A549 (cell line): ENCODE data around the gene HSPA4L. TPM values are rescaled to one million over a fixed set of nuclear protein-coding genes. Genes with fewer than 3 reads are reported as not detected.

Experiments used
- ATAC-seq, 2 experiments: fragments of 200-7000 bp in 1 of 2; fragments of >200 bp in 1 of 2; cut with Nextera tagmentation in 1 of 2; cut with Tn5 transposase in 1 of 2; 3 replicates each; pipeline versions ENCODE4 v1.8.0 to v1.9.1; 2018 to 2020; ENCODE audit warnings: mild to moderate bottlenecking in 1 of 2, moderate library complexity in 1 of 2
- CTCF ChIA-PET: fragments of 300-600 bp; sonication (Branson Sonifier 250); formaldehyde crosslinking; extraction: SDS; loops from one replicate; lab custom pipeline; 2021; ENCODE audit warnings: antibody characterized with exemption, inconsistent platforms; lab: Yijun Ruan, JAX
- POLR2A ChIA-PET: fragments of 350-600 bp; formaldehyde crosslinking; extraction: SDS; loops from one replicate; lab custom pipeline; 2021; ENCODE audit warnings: antibody characterized with exemption, inconsistent platforms; lab: Yijun Ruan, JAX
- DNase-seq, 2 experiments: peaks; one replicate each; pipeline versions ENCODE4 v3.0.0 to v3.0.0-alpha.2; 2011 to 2016; ENCODE audit warnings: low read depth in 1 of 2, low spot score in 1 of 2
- FAIRE-seq: peaks from 2 replicates; lab custom pipeline; 2011; peaks lifted over from hg19 to GRCh38; lab: Jason Lieb, UNC
- H3K27ac ChIP-seq, 2 experiments: fragments of >200 bp; sonication (Bioruptor Twin); formaldehyde crosslinking; 3 replicates each; pipeline ENCODE4 v1.5.1; 2016 to 2017
- H3K4me1 ChIP-seq: fragments of >200 bp; sonication (Bioruptor Twin); formaldehyde crosslinking; 3 replicates; pipeline ENCODE4 v1.6.1; 2016
- H3K4me2 ChIP-seq: fragments of >200 bp; sonication (Bioruptor Twin); formaldehyde crosslinking; 3 replicates; pipeline ENCODE4 v1.6.1; 2016
- H3K4me3 ChIP-seq: fragments of >200 bp; sonication (Bioruptor Twin); formaldehyde crosslinking; 3 replicates; pipeline ENCODE4 v1.5.1; 2016
- H3K9me3 ChIP-seq: fragments of >200 bp; sonication (Bioruptor Twin); formaldehyde crosslinking; 3 replicates; pipeline ENCODE4 v1.6.1; 2016
- ATOH8 ChIP-seq: fragments of 250-450 bp; sonication (Bioruptor Pico); IDR thresholded peaks from 2 replicates; pipeline ENCODE4 v1.5.0; 2020; ENCODE audit warnings: low read depth, mild to moderate bottlenecking, moderate library complexity
- BCL3 ChIP-seq: fragments of >200 bp; sonication (Bioruptor Twin); formaldehyde crosslinking; IDR thresholded peaks from 3 replicates; pipeline ENCODE4 v1.6.1; 2016
- CBX2 ChIP-seq: fragments of 200-600 bp; sonication (generic); IDR thresholded peaks from 2 replicates; pipeline ENCODE4 v1.6.1; 2016; ENCODE audit warnings: low read depth, mild to moderate bottlenecking, borderline replicate concordance
- CBX8 ChIP-seq: fragments of 200-600 bp; sonication (generic); IDR thresholded peaks from 2 replicates; pipeline ENCODE4 v1.6.1; 2016
- CHD2 ChIP-seq: fragments of 150-350 bp; IDR thresholded peaks from 2 replicates; pipeline ENCODE4 v1.6.1; 2014; ENCODE audit warnings: low read length; ENCODE audit not compliant: partially characterized antibody
- E2F6 ChIP-seq: IDR thresholded peaks from 2 replicates; pipeline ENCODE4 v1.6.1; 2012; ENCODE audit warnings: low read depth, borderline replicate concordance
- EP300 ChIP-seq, 2 experiments: fragments of >200 bp; sonication (Bioruptor Twin); formaldehyde crosslinking; IDR thresholded peaks; 2 replicates in 1 of 2; 3 replicates in 1 of 2; pipeline ENCODE4 v1.6.1; 2016 to 2017
- ESRRA ChIP-seq: fragments of 150-350 bp; IDR thresholded peaks from 2 replicates; pipeline ENCODE4 v1.6.1; 2014; ENCODE audit warnings: mild to moderate bottlenecking, low read length, borderline replicate concordance
- FOSB ChIP-seq: fragments of 250-450 bp; sonication (Bioruptor Pico); IDR thresholded peaks from 2 replicates; pipeline ENCODE4 v1.5.0; 2020; ENCODE audit warnings: mild to moderate bottlenecking, moderate library complexity
- FOXS1 ChIP-seq: fragments of 250-450 bp; sonication (Bioruptor Pico); IDR thresholded peaks from 2 replicates; pipeline ENCODE4 v1.5.0; 2020; ENCODE audit warnings: mild to moderate bottlenecking, moderate library complexity
- HDAC2 ChIP-seq: fragments of 200-600 bp; sonication (generic); IDR thresholded peaks from 2 replicates; pipeline ENCODE4 v1.6.1; 2016
- HES2 ChIP-seq: fragments of >200 bp; sonication (Bioruptor Twin); formaldehyde crosslinking; IDR thresholded peaks from 2 replicates; pipeline ENCODE4 v1.6.1; 2016
- HOXB5 ChIP-seq: fragments of 250-450 bp; sonication (Bioruptor Pico); IDR thresholded peaks from 2 replicates; pipeline ENCODE4 v1.5.0; 2020; ENCODE audit warnings: mild to moderate bottlenecking, moderate library complexity
- JUN ChIP-seq, 2 experiments: fragments of >200 bp; sonication (Bioruptor Twin); formaldehyde crosslinking; IDR thresholded peaks; 2 replicates in 1 of 2; 3 replicates in 1 of 2; pipeline ENCODE4 v1.6.1; 2016 to 2017
- KDM1A ChIP-seq: fragments of 200-600 bp; sonication (generic); IDR thresholded peaks from 2 replicates; pipeline ENCODE4 v1.6.1; 2016; ENCODE audit warnings: low read depth, mild to moderate bottlenecking
- MAX ChIP-seq: IDR thresholded peaks from 2 replicates; pipeline ENCODE4 v1.6.1; 2012
- MAZ ChIP-seq: fragments of 150-350 bp; IDR thresholded peaks from 2 replicates; pipeline ENCODE4 v1.6.1; 2014; ENCODE audit warnings: antibody characterized with exemption, low read depth, low read length, borderline replicate concordance
- MYC ChIP-seq: IDR thresholded peaks from 2 replicates; pipeline ENCODE4 v1.6.1; 2012; ENCODE audit warnings: mild to moderate bottlenecking, inconsistent platforms, low read length, improper control_type of control experiment, borderline replicate concordance
- NR3C1 ChIP-seq: fragments of >200 bp; sonication (Bioruptor Twin); formaldehyde crosslinking; IDR thresholded peaks from 3 replicates; pipeline ENCODE4 v1.6.1; 2017
- POLR2A ChIP-seq: IDR thresholded peaks from 2 replicates; pipeline ENCODE4 v1.6.1; 2012; ENCODE audit warnings: mild to moderate bottlenecking, low read length
- RAD21 ChIP-seq, 2 experiments: fragments of >200 bp in 1 of 2; sonication (Bioruptor Twin) in 1 of 2; formaldehyde crosslinking in 1 of 2; IDR thresholded peaks in 1 of 2; conservative IDR thresholded peaks in 1 of 2; 2 replicates in 1 of 2; 3 replicates in 1 of 2; pipeline ENCODE4 v1.6.1; 2012 to 2018; ENCODE audit warnings: inconsistent platforms in 1 of 2
- RARB ChIP-seq: fragments of 250-450 bp; sonication (Bioruptor Pico); IDR thresholded peaks from 2 replicates; pipeline ENCODE4 v1.8.0; 2021; ENCODE audit warnings: mild to moderate bottlenecking, moderate library complexity
- RCOR1 ChIP-seq: fragments of 150-350 bp; IDR thresholded peaks from 2 replicates; pipeline ENCODE4 v1.6.1; 2014; ENCODE audit warnings: antibody characterized with exemption, low read length, low read depth
- RNF2 ChIP-seq: fragments of 200-600 bp; sonication (generic); IDR thresholded peaks from 2 replicates; pipeline ENCODE4 v1.6.1; 2016; ENCODE audit warnings: low read depth, mild to moderate bottlenecking, antibody characterized with exemption, moderate library complexity, borderline replicate concordance
- SMC3 ChIP-seq: fragments of >200 bp; sonication (Bioruptor Twin); formaldehyde crosslinking; IDR thresholded peaks from 3 replicates; pipeline ENCODE4 v1.6.1; 2018; ENCODE audit warnings: inconsistent platforms
- SREBF2 ChIP-seq: fragments of 450-650 bp; IDR thresholded peaks from 2 replicates; pipeline ENCODE4 v1.6.1; 2014; ENCODE audit warnings: mild to moderate bottlenecking, moderate library complexity
- TFCP2L1 ChIP-seq: fragments of 250-450 bp; sonication (Bioruptor Pico); IDR thresholded peaks from 2 replicates; pipeline ENCODE4 v1.5.0; 2021; ENCODE audit warnings: mild to moderate bottlenecking
- TP53 ChIP-seq: fragments of 250-450 bp; sonication (Bioruptor Pico); IDR thresholded peaks from 2 replicates; pipeline ENCODE4 v1.5.0; 2021; ENCODE audit warnings: mild to moderate bottlenecking, moderate library complexity
- ZFP36 ChIP-seq: fragments of 450-650 bp; IDR thresholded peaks from 2 replicates; pipeline ENCODE4 v1.6.1; 2014; ENCODE audit warnings: borderline replicate concordance; ENCODE audit not compliant: partially characterized antibody
- ZNF302 ChIP-seq: fragments of 250-450 bp; sonication (Bioruptor Pico); IDR thresholded peaks from 2 replicates; pipeline ENCODE4 v1.9.0; 2021; ENCODE audit warnings: inconsistent platforms, mild to moderate bottlenecking, moderate library complexity
- ZSCAN20 ChIP-seq: fragments of 250-450 bp; sonication (Bioruptor Pico); IDR thresholded peaks from 2 replicates; pipeline ENCODE4 v1.8.0; 2022; ENCODE audit warnings: mild to moderate bottlenecking, moderate library complexity
- WGBS: methylation state at CpG from one replicate; pipeline ENCODE4 v1.1.6; 2017; ENCODE audit errors: missing lambda C conversion rate; 5-methylcytosine and 5-hydroxymethylcytosine counted together
- polyA plus RNA-seq, 4 experiments: library from polyadenylated mRNA; depleted of rRNA in 3 of 4; stranded (reverse); fragments of >200 nt; fragmentation: RNase III in 1 of 4; extraction: RNeasy Plus Mini Kit Qiagen cat#74134 plus additional on column Dnase treatment in 1 of 4; gene quantifications; 2 replicates in 3 of 4; 3 replicates in 1 of 4; pipeline ENCODE4 v1.2.3, GENCODE V29; 2011 to 2017

Gene HSPA4L
- polyA plus RNA-seq, 2 of the 4 experiments (the other 2 are of a cell fraction): 10.9 to 12.1 TPM

- no peak for TF ChIP-seq ESRRA
- peak; percentile 14; the same call in 1 of the 3 replicates for TF ChIP-seq BCL3
- no peak for TF ChIP-seq MAZ
- no peak for TF ChIP-seq ATOH8
- no peak for TF ChIP-seq RARB (CRISPR knock-in tag)
- peak in 1 of 2 experiments; percentile 63; a peak in 4 of 5 replicates for TF ChIP-seq JUN (IDR thresholded peaks at IDR 0.05)
- TF ChIP-seq CHD2: peak; percentile 24
- TF ChIP-seq ZFP36: no peak
- no peak for TF ChIP-seq SMC3
- no peak for TF ChIP-seq EP300 (IDR thresholded peaks at IDR 0.05)
- no peak for TF ChIP-seq TP53 (CRISPR knock-in tag)
- TF ChIP-seq E2F6: 0 out of 2 replicates have a peak, but pooled peaks have one; percentile 10
- no peak for TF ChIP-seq KDM1A
- no peak for TF ChIP-seq HES2
- TF ChIP-seq FOSB (CRISPR knock-in tag): no peak
- TF ChIP-seq NR3C1: no peak
- TF ChIP-seq HDAC2: peak; percentile 82; the same call in 1 of the 2 replicates
- TF ChIP-seq MAX: peak; percentile 60; the same call in 1 of the 2 replicates
- no peak for TF ChIP-seq MYC
- no peak for TF ChIP-seq HOXB5
- TF ChIP-seq TFCP2L1: no peak
- no peak for TF ChIP-seq RCOR1
- no peak for TF ChIP-seq ZNF302
- no peak for TF ChIP-seq SREBF2
- TF ChIP-seq FOXS1 (CRISPR knock-in tag): no peak
- TF ChIP-seq CBX8: no peak
- TF ChIP-seq RAD21 (conservative IDR thresholded peaks at IDR 0.05 in 1 of 2, IDR thresholded peaks at IDR 0.05 in 1 of 2): peak in 1 of 2 experiments; percentile 17; a peak in 1 of 5 replicates
Measured at GRCh38 chr4:127880763-127881562, 98.8 kb downstream of the HSPA4L start, which contains the start of gene PLK4 (continued).

- WGBS: 2% methylated on average over 7 of the region's 7 CpGs
- DNase-seq (no peak), FAIRE-seq (no peak), ATAC-seq (peak in 1 of 2 experiments; percentile 92; a peak in 2 of 6 replicates)
- Histone ChIP-seq H3K4me3 (peak overlapping the region; percentile 80), H3K4me2 (peak overlapping the region; percentile 90), H3K4me1 (peaks cover 9% of the 10 kb centered on the region), H3K9me3 (no peaks in the 10 kb centered on the region), H3K27ac (peak overlapping the region; percentile 91 to 95)
- POLR2A ChIA-PET: interaction anchor here (0.8 to 2.0 kb wide), 4 partner anchors 10 to 179 kb away, joined by 3 to 21 read pairs (median 8); partner anchors contain the start of genes ABHD18, HSPA4L, LARP1B and MFSD8
- CTCF ChIA-PET: interaction anchor here (0.7 to 2.3 kb wide), 4 partner anchors 9 to 176 kb away, joined by 3 to 6 read pairs (median 4); partner anchors contain the start of genes ABHD18 and MFSD8
- TF ChIP-seq POLR2A (peak; percentile 23; the same call in 1 of the 2 replicates), RNF2 (no peak), CBX8 (no peak), CBX2 (no peak), ZSCAN20 (CRISPR knock-in tag) (no peak), SMC3 (no peak), RAD21 (conservative IDR thresholded peaks at IDR 0.05 in 1 of 2, IDR thresholded peaks at IDR 0.05 in 1 of 2) (peak in 1 of 2 experiments; percentile 40; a peak in 2 of 5 replicates)
- TF ChIP-seq, all 56 proteins: peak for 2
Measured at GRCh38 chr4:127881563-127881864, 99.4 kb downstream of the HSPA4L start.
